Erythroblast (primary cell): ENCODE measurements around the gene SEMA3B.
"Not testable (repeated sequence)": the region's sequence is repeated elsewhere in the genome, so short reads cannot be mapped to it uniquely, and the experiment has no call there.

Experiments
- DNase-seq, 2 experiments: peaks; one replicate each; lab custom pipeline; 2025; lab: John Stamatoyannopoulos, UW
- GATA1 ChIP-seq: IDR thresholded peaks from 2 replicates; pipeline ENCODE4 v1.6.1; 2011; ENCODE audit warnings: low read depth, mild to moderate bottlenecking, control low read depth, low read length, moderate library complexity
- POLR2A ChIP-seq: IDR thresholded peaks from 2 replicates; pipeline ENCODE4 v1.6.1; 2011; ENCODE audit warnings: mild to moderate bottlenecking, low read length

SEMA3B gene

GRCh38 chr3:50266017-50266416 is 2.9 kb upstream of the SEMA3B start:
- TF ChIP-seq GATA1 (no peak), POLR2A (no peak)
- DNase-seq: no peak

DNA sequence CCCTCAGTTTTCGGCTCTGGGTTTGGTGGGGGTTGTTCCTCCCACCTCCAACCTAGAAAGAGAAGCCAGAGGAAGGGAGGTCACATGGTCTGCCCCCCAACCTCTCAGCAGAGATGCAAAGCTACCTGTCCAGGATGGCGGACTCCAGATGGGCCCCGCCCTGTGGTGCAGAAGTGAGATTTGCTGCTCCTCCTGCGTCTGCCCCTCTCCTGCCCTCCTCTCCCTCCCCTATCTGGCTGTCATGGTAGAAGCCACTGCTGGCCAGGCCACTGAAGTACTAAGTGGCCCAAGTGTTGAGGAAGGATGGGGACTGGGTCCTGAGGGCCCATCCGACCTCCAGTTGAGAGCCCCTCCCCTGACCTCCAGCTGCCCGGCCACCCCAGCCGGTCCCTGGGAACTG is 2.1 kb upstream of the SEMA3B start:
- TF ChIP-seq POLR2A (no peak), GATA1 (no peak)
- DNase-seq: no peak

- no peak for DNase-seq
Measured at GRCh38 chr3:50267280-50267913, 1.6 kb upstream of the SEMA3B start.

GRCh38 chr3:50268276-50268675 is 671 bp upstream of the SEMA3B start:
- no peak for DNase-seq
- no peak for TF ChIP-seq POLR2A
- no peak for TF ChIP-seq GATA1

More at GRCh38 chr3:50267280-50267913, 1.6 kb upstream of the SEMA3B start:
- TF ChIP-seq POLR2A (no peak), GATA1 (no peak)

DNA sequence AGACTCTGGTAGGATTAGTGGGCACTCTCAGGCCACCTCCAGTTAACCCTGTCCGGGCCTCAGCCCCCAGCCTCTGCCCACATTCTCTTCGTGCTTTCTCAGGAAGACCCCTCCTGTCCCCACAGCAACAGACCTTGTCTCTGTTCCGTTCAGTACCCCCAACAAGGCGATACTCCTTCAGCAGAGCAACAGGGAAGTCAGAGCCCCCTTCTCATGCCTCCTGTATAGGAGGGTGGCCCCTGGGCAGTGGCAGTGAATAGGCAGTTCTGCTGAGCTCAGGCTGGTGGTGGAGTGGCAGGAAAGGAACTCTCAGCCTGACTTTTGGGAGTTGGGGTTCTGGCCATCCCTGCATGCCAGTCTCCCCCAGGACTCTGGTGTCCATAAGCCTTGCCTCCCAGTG is 513 bp downstream of the SEMA3B start:
- DNase-seq: no peak
- TF ChIP-seq POLR2A (no peak), GATA1 (no peak)

DNA sequence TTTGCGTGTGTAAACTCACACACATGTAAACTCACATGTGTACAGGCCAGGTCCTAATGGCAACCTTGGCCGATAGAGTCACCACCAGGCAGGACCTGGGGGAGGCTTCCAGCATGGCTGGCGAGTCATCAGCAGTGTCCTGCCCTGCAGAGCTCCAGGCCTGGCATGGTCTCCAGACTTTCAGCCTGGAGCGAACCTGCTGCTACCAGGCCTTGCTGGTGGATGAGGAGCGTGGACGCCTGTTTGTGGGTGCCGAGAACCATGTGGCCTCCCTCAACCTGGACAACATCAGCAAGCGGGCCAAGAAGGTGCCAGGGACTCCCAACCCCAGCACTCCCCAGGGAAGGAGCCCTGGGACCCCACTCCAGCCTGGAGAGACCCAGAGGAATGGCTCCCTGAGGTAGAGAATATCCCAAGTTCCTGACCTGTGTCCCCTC is 1.0 kb downstream of the SEMA3B start:
- TF ChIP-seq GATA1: no peak
- no peak for TF ChIP-seq POLR2A
- DNase-seq: no peak

- TF ChIP-seq GATA1 (no peak), POLR2A (no peak)
- no peak for DNase-seq
Measured at GRCh38 chr3:50270422-50271224, 1.7 kb downstream of the SEMA3B start.

- no peak for TF ChIP-seq GATA1
- no peak for TF ChIP-seq POLR2A
- no peak for DNase-seq
Measured at GRCh38 chr3:50271314-50271936, 2.5 kb downstream of the SEMA3B start.

DNA sequence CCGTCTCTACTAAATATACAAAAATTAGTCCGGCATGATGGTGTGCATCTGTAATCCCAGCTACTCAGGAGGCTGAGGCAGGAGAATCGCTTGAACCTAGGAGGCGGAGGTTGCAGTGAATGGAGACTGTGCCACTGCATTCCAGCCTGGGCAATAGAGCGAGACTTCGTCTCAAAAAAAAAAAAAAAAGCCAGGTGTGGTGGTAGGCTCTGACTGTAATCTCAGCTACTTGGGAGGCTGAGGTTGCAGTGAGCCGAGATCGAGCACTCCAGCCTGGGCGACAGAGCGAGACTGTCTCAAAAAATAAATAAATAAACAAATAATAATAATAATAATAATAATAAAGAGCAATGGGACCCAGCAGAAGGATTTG is 3.6 kb downstream of the SEMA3B start:
- DNase-seq: not testable (repeated sequence)

DNA sequence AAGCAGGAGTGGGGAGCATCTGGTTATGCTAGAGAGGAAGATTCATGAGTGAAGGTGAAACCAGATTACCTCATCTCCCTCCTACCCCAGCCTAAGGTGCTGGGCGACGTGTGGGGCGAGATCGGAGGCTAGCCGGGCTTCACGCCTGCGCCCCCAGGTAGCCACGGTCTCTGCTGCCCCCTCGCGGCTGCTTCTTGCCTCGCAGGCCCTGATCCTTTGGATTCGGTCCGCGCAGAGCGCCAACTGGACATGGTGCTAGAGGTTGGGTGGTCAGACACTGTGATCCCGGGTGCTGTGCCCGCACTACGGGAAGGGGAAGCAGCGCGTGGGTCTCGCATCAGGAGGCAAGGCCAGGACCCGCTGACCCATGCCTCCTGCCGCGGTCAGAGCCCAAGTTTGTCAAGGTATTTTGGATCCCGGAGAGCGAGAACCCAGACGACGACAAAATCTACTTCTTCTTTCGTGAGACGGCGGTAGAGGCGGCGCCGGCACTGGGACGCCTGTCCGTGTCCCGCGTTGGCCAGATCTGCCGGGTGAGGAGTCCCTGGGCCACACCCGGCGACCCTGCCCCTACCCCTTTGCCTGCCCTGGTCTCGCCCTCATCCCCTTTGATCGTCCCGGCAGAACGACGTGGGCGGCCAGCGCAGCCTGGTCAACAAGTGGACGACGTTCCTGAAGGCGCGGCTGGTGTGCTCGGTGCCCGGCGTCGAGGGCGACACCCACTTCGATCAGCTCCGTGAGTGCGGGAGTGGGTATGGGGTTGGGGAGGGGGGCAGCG is 4.2 kb downstream of the SEMA3B start:
- peak; percentile 77 to 90 for DNase-seq
- TF ChIP-seq GATA1: no peak
- no peak for TF ChIP-seq POLR2A

DNA sequence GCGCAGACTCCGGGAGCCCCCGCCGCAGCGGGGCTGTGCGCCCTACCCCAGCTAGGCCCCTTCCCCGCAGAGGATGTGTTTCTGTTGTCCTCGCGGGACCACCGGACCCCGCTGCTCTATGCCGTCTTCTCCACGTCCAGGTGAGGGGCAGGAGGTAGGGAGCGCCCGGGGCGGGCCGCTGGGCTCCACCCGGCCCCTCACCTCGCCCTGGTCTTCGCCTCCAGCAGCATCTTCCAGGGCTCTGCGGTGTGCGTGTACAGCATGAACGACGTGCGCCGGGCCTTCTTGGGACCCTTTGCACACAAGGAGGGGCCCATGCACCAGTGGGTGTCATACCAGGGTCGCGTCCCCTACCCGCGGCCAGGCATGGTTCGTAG is 4.7 kb downstream of the SEMA3B start:
- DNase-seq: no peak
- TF ChIP-seq POLR2A (no peak), GATA1 (no peak)

DNA sequence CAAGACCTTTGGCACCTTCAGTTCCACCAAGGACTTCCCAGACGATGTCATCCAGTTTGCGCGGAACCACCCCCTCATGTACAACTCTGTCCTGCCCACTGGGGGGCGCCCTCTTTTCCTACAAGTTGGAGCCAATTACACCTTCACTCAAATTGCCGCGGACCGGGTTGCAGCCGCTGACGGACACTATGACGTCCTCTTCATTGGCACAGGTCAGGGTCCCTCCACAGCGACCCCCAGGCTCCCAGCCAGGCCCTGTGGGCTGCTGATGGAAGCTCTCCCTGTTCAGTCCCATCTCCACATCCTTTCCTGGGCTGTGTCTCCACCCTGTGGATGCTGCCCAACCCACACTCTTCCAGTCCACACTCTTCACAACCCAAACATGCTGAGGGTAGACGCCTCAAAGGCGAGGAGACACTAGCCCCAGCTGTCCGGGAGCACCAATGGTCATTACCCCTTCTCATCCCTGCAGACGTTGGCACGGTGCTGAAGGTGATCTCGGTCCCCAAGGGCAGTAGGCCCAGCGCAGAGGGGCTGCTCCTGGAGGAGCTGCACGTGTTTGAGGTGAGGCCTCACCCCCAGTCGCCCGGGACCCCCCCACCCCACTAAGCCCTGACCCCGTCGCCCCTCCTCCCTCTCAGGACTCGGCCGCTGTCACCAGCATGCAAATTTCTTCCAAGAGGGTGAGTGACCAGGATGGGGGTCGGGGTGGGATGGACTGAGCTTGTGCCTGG is 5.6 kb downstream of the SEMA3B start:
- DNase-seq: peak; percentile 82 to 91
- TF ChIP-seq GATA1: no peak
- TF ChIP-seq POLR2A: no peak
